Smooth muscle cell (in vitro differentiated cells): ENCODE measurements around the gene ZNF598. TPM values are rescaled to one million over a fixed set of nuclear protein-coding genes. Genes with fewer than 3 reads are reported as not detected.

Experiments
- DNase-seq: peaks from one replicate; lab custom pipeline; 2025; ENCODE audit not compliant: unreplicated experiment; lab: John Stamatoyannopoulos, UW
- H2AFZ ChIP-seq: fragments of 200-600 bp; sonication (generic); 2 replicates; pipeline ENCODE4 v1.6.0; 2016; ENCODE audit warnings: antibody characterized with exemption, low read depth, mild to moderate bottlenecking
- H3F3A ChIP-seq: fragments of 200-600 bp; sonication (generic); 2 replicates; pipeline ENCODE4 v1.6.0; 2017; ENCODE audit warnings: antibody characterized with exemption, low read depth
- H3K27ac ChIP-seq: fragments of 200-600 bp; sonication (generic); 2 replicates; pipeline ENCODE4 v1.5.1; 2016; ENCODE audit warnings: low read depth, mild to moderate bottlenecking
- H3K27me3 ChIP-seq: fragments of 200-600 bp; sonication (generic); 2 replicates; pipeline ENCODE4 v1.6.1; 2016; ENCODE audit warnings: low read depth, mild to moderate bottlenecking
- H3K36me3 ChIP-seq: fragments of 200-600 bp; sonication (generic); 2 replicates; pipeline ENCODE4 v1.5.1; 2016; ENCODE audit warnings: low read depth
- H3K4me1 ChIP-seq: fragments of 200-600 bp; sonication (generic); 2 replicates; pipeline ENCODE4 v1.5.1; 2016; ENCODE audit warnings: low read depth
- H3K4me2 ChIP-seq: fragments of 200-600 bp; sonication (generic); 2 replicates; pipeline ENCODE4 v1.6.0; 2016; ENCODE audit warnings: mild to moderate bottlenecking
- H3K4me3 ChIP-seq: fragments of 200-600 bp; sonication (generic); 2 replicates; pipeline ENCODE4 v1.5.1; 2016; ENCODE audit warnings: mild to moderate bottlenecking
- H3K79me2 ChIP-seq: fragments of 200-600 bp; sonication (generic); 2 replicates; pipeline ENCODE4 v1.6.0; 2016; ENCODE audit warnings: low read depth, mild to moderate bottlenecking
- H3K9ac ChIP-seq: fragments of 200-600 bp; sonication (generic); 2 replicates; pipeline ENCODE4 v1.6.0; 2016; ENCODE audit warnings: low read depth
- H3K9me3 ChIP-seq: fragments of 200-600 bp; sonication (generic); replicated peaks from 2 replicates; pipeline ENCODE4 v1.5.1; 2016; ENCODE audit warnings: low read depth
- H4K20me1 ChIP-seq: fragments of 200-600 bp; sonication (generic); 2 replicates; pipeline ENCODE4 v1.6.0; 2016; ENCODE audit warnings: low read depth
- WGBS: methylation state at CpG from one replicate; pipeline ENCODE4 v1.1.7; 2016; ENCODE audit warnings: low lambda C conversion rate; 5-methylcytosine and 5-hydroxymethylcytosine counted together
- polyA plus RNA-seq: library from polyadenylated mRNA; unstranded; fragments of >200 nt; fragmentation: Nextera tagmentation; extraction: Ambion mirVana; gene quantifications from 2 replicates; pipeline ENCODE4 v1.2.1, GENCODE V29; 2016
- total RNA-seq: library from RNA; depleted of rRNA; stranded (reverse); fragments of >200 nt; gene quantifications from 2 replicates; pipeline ENCODE4 v1.2.3, GENCODE V29; 2014
- TF ChIP-seq, protein P1 (sequence below): fragments of 200-600 bp; sonication (generic); IDR thresholded peaks from 2 replicates; pipeline ENCODE4 v1.5.1; 2017; ENCODE audit warnings: borderline replicate concordance, mild to moderate bottlenecking, antibody characterized with exemption; ENCODE audit not compliant: insufficient read depth, poor library complexity, severe bottlenecking

Gene ZNF598
- 23.2 and 27.2 TPM in 2 replicates for total RNA-seq
- 27.9 and 32.7 TPM in 2 replicates for polyA plus RNA-seq

GRCh38 chr16:2009791-2010510 is at the start of gene ZNF598:
TSS of gene ZNF598 (minus strand) at chr16:2009821.
- TF ChIP-seq, protein P1, sequence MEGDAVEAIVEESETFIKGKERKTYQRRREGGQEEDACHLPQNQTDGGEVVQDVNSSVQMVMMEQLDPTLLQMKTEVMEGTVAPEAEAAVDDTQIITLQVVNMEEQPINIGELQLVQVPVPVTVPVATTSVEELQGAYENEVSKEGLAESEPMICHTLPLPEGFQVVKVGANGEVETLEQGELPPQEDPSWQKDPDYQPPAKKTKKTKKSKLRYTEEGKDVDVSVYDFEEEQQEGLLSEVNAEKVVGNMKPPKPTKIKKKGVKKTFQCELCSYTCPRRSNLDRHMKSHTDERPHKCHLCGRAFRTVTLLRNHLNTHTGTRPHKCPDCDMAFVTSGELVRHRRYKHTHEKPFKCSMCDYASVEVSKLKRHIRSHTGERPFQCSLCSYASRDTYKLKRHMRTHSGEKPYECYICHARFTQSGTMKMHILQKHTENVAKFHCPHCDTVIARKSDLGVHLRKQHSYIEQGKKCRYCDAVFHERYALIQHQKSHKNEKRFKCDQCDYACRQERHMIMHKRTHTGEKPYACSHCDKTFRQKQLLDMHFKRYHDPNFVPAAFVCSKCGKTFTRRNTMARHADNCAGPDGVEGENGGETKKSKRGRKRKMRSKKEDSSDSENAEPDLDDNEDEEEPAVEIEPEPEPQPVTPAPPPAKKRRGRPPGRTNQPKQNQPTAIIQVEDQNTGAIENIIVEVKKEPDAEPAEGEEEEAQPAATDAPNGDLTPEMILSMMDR: no peak
- H3K9me3 ChIP-seq: no peaks in the 10 kb centered on the region
- H3K79me2 ChIP-seq: peaks cover 45% of the 10 kb centered on the region
- H3F3A ChIP-seq: no peaks in the 10 kb centered on the region
- peak within 1 kb of the TSS; percentile 88 for H3K9ac ChIP-seq
- H3K27me3 ChIP-seq: no peaks in the 10 kb centered on the region
- H4K20me1 ChIP-seq: peaks cover 43% of the 10 kb centered on the region
- peak within 1 kb of the TSS; percentile 97 for H2AFZ ChIP-seq
- peaks cover 21% of the 10 kb centered on the region for H3K4me1 ChIP-seq
- WGBS: 3% methylated on average over 50 of the region's 52 CpGs
- peak within 1 kb of the TSS; percentile 94 for H3K27ac ChIP-seq
- H3K4me2 ChIP-seq: peak within 1 kb of the TSS; percentile 97
- H3K4me3 ChIP-seq: peak within 1 kb of the TSS; percentile 98
- peak; percentile 33 for DNase-seq
- no peaks in the 10 kb centered on the region for H3K36me3 ChIP-seq

- Histone ChIP-seq H4K20me1 (no peaks in the 10 kb centered on the region), H3K4me2 (no peak overlapping the region), H3K9ac (no peak overlapping the region), H2AFZ (no peak overlapping the region), H3K36me3 (no peaks in the 10 kb centered on the region), H3K4me1 (no peaks in the 10 kb centered on the region), H3K9me3 (no peaks in the 10 kb centered on the region), H3K27me3 (no peaks in the 10 kb centered on the region), H3F3A (no peaks in the 10 kb centered on the region), H3K79me2 (no peaks in the 10 kb centered on the region), H3K27ac (no peak overlapping the region), H3K4me3 (no peak overlapping the region)
- TF ChIP-seq, protein P1: no peak
- no peak for DNase-seq
- 95% methylated on average over 10 of the region's 10 CpGs for WGBS
Observed at GRCh38 chr16:2058872-2059271, 49.3 kb upstream of the ZNF598 start.

- WGBS: 98% methylated on average over 13 of the region's 13 CpGs
Observed at GRCh38 chr16:2058420-2058819, 48.8 kb upstream of the ZNF598 start.

More at GRCh38 chr16:2058420-2058819, 48.8 kb upstream of the ZNF598 start:
- Histone ChIP-seq H3K27ac (no peak overlapping the region), H3K36me3 (no peaks in the 10 kb centered on the region), H2AFZ (no peak overlapping the region), H3K4me3 (no peak overlapping the region), H3K79me2 (no peaks in the 10 kb centered on the region), H3K27me3 (no peaks in the 10 kb centered on the region), H3K9me3 (no peaks in the 10 kb centered on the region), H3K4me1 (no peaks in the 10 kb centered on the region), H3K9ac (no peak overlapping the region), H3F3A (no peaks in the 10 kb centered on the region), H3K4me2 (no peak overlapping the region), H4K20me1 (no peaks in the 10 kb centered on the region)
- TF ChIP-seq, protein P1: no peak
- DNase-seq: no peak
